ENCODE measurements around the gene GSDMA. TPM values are rescaled to one million over a fixed set of nuclear protein-coding genes. Genes with fewer than 3 reads are reported as not detected.

Gene GSDMA
- total and polyA plus RNA-seq, 4 donors: 0.26 to 0.91 (median 0.33) TPM; not detected in 1

DNA sequence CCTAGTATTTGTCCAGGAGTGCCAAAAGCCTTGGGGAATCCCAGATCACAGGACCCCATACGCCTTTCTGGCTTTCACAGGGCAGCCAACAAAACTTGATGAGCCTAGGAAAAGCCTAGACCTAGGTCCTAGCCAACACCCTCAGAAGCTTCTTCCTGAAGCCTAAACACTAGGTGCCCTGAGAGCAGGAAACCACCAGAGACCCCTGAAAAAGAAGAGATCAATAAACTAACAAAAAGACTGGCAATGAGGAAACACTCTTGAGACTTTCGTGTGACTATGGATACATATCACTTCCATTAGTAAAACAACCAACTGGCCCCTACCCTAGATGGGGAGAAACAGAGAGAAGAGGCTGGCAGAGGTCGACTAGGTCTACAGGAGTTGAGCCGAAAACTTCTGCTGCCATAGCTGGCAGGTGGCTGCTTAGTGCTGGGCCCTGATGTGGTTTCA lies 36.6 kb upstream of the GSDMA start:
- H3K4me3 ChIP-seq: no peak overlapping the region
- H3K27ac ChIP-seq (ENCODE audit: low read depth in 1 of 2, low read length in 1 of 2): peak overlapping the region in 1 of 2 donors; percentile 88
- H3K4me1 ChIP-seq (ENCODE audit: control insufficient read depth in 5 of 5, insufficient read depth in 5 of 5, low read length in 5 of 5): peaks cover 0 to 39% (median 12%) of the 10 kb centered on the region in 5 donors
- TF ChIP-seq, protein P1, sequence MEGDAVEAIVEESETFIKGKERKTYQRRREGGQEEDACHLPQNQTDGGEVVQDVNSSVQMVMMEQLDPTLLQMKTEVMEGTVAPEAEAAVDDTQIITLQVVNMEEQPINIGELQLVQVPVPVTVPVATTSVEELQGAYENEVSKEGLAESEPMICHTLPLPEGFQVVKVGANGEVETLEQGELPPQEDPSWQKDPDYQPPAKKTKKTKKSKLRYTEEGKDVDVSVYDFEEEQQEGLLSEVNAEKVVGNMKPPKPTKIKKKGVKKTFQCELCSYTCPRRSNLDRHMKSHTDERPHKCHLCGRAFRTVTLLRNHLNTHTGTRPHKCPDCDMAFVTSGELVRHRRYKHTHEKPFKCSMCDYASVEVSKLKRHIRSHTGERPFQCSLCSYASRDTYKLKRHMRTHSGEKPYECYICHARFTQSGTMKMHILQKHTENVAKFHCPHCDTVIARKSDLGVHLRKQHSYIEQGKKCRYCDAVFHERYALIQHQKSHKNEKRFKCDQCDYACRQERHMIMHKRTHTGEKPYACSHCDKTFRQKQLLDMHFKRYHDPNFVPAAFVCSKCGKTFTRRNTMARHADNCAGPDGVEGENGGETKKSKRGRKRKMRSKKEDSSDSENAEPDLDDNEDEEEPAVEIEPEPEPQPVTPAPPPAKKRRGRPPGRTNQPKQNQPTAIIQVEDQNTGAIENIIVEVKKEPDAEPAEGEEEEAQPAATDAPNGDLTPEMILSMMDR (IDR thresholded peaks at IDR 0.05; ENCODE audit: control extremely low read depth, extremely low read depth): no peak
- WGBS, 2 donors: 32 to 35% methylated on average over 4 of the region's 4 CpGs
- DNase-seq (no peak), ATAC-seq (ENCODE audit: insufficient read depth, low FRiP score) (no peak)
- H3K9me3 ChIP-seq (ENCODE audit: control insufficient read depth in 4 of 4, insufficient read depth in 3 of 4, low read length in 3 of 4): no peaks in the 10 kb centered on the region
- peak overlapping the region in 1 of 2 donors; percentile 77 for H3K9ac ChIP-seq (ENCODE audit: insufficient read depth in 1 of 2, low read length in 2 of 2)
- H3K27me3 ChIP-seq (ENCODE audit: control insufficient read depth in 3 of 3, insufficient read depth in 3 of 3, low read length in 2 of 3): no peaks in the 10 kb centered on the region
- H3K36me3 ChIP-seq (ENCODE audit: control insufficient read depth in 4 of 4, insufficient read depth in 4 of 4, low read length in 4 of 4): peaks cover 12 to 27% (median 19%) of the 10 kb centered on the region in 4 donors

DNA sequence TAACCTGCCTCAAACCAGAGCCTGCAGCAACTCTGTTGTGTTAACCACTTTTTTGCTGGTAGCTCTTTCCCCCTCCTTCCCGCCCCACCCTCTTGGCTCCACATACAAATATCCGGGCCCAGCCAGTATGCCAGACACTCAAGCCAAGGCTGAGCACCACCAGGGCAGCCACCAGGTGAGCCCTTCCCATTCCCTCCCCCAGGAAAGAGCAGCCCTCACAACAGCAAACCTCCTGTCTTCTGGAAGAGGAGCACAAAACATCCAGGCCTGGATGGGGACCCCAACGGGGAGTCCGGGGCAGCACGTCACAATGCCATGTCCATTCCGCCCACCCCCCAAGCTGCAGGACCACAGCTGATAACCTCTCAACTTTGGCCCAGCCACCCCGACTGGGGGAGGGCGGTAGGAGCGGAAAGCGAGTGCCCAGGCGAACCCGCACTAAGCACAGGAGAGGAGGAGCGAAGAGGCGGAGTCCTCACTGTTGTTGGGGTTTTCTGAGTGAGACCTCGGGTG lies 36.2 kb upstream of the GSDMA start:
- TF ChIP-seq, protein P1 (IDR thresholded peaks at IDR 0.05; ENCODE audit: control extremely low read depth, extremely low read depth): no peak
- H3K9me3 ChIP-seq (ENCODE audit: control insufficient read depth in 4 of 4, insufficient read depth in 3 of 4, low read length in 3 of 4): no peaks in the 10 kb centered on the region
- peak overlapping the region; percentile 78 for H3K4me3 ChIP-seq
- peaks cover 0 to 39% (median 12%) of the 10 kb centered on the region in 5 donors for H3K4me1 ChIP-seq (ENCODE audit: control insufficient read depth in 5 of 5, insufficient read depth in 5 of 5, low read length in 5 of 5)
- WGBS, 2 donors: 2% methylated on average over 12 to 15 of the region's 15 CpGs
- peak; percentile 47 to 60 (median 58) for DNase-seq
- H3K27ac ChIP-seq (ENCODE audit: low read depth in 1 of 2, low read length in 1 of 2): peak overlapping the region; percentile 88 to 94
- peak overlapping the region; percentile 42 to 77 for H3K9ac ChIP-seq (ENCODE audit: insufficient read depth in 1 of 2, low read length in 2 of 2)
- peaks cover 12 to 25% (median 17%) of the 10 kb centered on the region in 4 donors for H3K36me3 ChIP-seq (ENCODE audit: control insufficient read depth in 4 of 4, insufficient read depth in 4 of 4, low read length in 4 of 4)
- H3K27me3 ChIP-seq (ENCODE audit: control insufficient read depth in 3 of 3, insufficient read depth in 3 of 3, low read length in 2 of 3): no peaks in the 10 kb centered on the region
- peak; percentile 19 for ATAC-seq (ENCODE audit: insufficient read depth, low FRiP score)

DNA sequence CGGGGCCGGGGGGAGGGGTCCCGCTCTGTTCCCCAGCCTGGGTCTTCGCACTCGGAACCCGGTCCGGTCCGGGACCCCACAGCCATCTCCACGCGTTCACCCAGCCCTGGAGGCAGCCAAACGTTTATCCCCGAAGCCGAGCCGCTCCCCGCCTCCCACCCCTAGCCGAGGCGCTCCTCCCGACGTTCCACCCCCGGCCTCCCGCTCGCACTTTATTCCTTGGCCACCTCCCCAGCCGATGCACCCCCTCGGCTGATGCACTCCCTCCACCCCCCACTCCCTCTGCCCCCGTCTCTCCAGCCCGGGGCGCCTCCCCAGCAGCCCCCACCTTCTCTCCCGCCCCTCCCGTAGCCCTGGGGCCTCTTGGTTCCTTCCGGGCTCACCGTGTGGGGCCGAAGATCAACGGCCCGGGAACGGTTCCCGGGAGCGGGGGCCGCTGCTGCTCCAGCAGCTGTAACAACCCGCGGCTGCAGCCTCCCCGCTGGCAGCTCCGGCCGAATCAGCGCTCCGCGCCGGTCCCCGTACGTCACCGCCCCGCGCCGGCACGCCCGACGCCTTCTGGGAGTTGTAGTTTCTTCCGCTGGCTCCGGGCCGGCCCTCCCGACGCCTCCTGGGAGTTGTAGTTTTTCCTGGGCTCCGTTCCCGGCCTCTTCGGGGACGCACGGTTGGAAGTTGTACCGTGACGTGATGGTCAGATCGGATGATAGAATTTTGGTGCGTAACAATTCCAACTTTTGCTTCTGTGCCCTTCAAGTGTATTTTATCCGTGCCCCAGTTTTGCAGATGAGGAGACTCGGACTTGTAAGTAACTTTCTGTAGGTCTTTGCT lies 35.5 kb upstream of the GSDMA start, which contains the start of the genes LRRC3C and ORMDL3:
LRRC3C (plus strand) TSS at position 632 of the 828 bp plus-strand sequence. CDS start 13,792 bp downstream, outside the sequence.
ORMDL3 (minus strand) TSS at position 501 of the 828 bp plus-strand sequence. CDS start 3,398 bp downstream, outside the sequence.
- no peaks in the 10 kb centered on the region for H3K27me3 ChIP-seq (ENCODE audit: control insufficient read depth in 3 of 3, insufficient read depth in 3 of 3, low read length in 2 of 3)
- TF ChIP-seq, protein P1 (IDR thresholded peaks at IDR 0.05; ENCODE audit: control extremely low read depth, extremely low read depth): no peak
- H3K4me1 ChIP-seq (ENCODE audit: control insufficient read depth in 5 of 5, insufficient read depth in 5 of 5, low read length in 5 of 5): peaks cover 0 to 39% (median 12%) of the 10 kb centered on the region in 5 donors
- H3K9ac ChIP-seq (ENCODE audit: insufficient read depth in 1 of 2, low read length in 2 of 2): peak within 1 kb of the TSS; percentile 42 to 94
- peak within 1 kb of the TSS; percentile 88 to 94 for H3K27ac ChIP-seq (ENCODE audit: low read depth in 1 of 2, low read length in 1 of 2)
- peaks cover 6 to 24% (median 13%) of the 10 kb centered on the region in 4 donors for H3K36me3 ChIP-seq (ENCODE audit: control insufficient read depth in 4 of 4, insufficient read depth in 4 of 4, low read length in 4 of 4)
- 0 to 1% methylated on average over 72 of the region's 72 CpGs for WGBS, 2 donors
- peak within 1 kb of the TSS; percentile 78 for H3K4me3 ChIP-seq
- ATAC-seq (ENCODE audit: insufficient read depth, low FRiP score): peak; percentile 88
- no peaks in the 10 kb centered on the region for H3K9me3 ChIP-seq (ENCODE audit: control insufficient read depth in 4 of 4, insufficient read depth in 3 of 4, low read length in 3 of 4)
- DNase-seq: peak; percentile 97 to 98 (median 98)

Data from lung (tissue), 12 donors.